ENCODE results near the gene SND1. TPM values are rescaled to one million over a fixed set of nuclear protein-coding genes. Genes with fewer than 3 reads are reported as not detected.

Gene SND1
- total and polyA plus RNA-seq, 10 of the 15 experiments (the other 5 are each of a cell fraction or from before 2014, with no cell fraction given) = 52.4 to 270 (median 146) TPM

DNA sequence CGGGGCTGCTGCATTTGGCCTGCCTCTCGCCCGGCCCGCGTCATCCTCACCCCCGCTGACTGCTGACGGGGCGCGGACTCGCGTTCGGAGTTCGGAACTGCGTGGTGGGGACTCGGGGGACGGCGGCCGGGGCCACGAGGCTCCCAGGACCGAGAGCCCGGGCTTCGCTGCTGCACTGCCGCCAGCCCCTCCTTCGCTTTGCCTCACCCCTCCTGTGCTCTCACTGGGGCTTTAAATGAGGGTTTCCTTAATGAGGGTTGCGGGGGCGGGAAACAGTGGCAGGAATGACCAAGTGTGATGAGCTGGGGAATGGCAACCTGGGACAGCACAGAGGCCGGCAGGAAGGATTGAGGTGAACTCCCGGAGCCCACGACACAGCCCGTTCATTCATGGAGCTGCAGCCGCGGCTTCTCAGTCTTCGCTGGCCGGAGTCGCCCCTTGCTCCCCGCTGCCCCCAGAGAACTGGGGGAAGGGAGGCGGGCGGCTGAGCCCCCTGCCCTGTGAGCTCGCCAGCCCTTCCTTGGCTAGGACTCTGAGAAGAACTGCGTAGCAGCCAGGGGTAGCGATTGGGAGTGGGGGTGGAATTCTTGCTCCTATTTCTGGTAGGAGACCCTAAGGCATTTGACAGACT is 380.7 kb downstream of the SND1 start:
- WGBS (ENCODE audit: insufficient coverage, insufficient replicate concordance, low lambda C conversion rate, missing lambda C conversion rate) = 68% methylated on average over 38 of the region's 41 CpGs
- DNase-seq (ENCODE audit: low read depth, low spot score) (no peak), FAIRE-seq (no peak), ATAC-seq (no peak)
- no peak overlapping the region for H3K4me2 ChIP-seq (ENCODE audit: control insufficient read depth, insufficient read depth)
- TF ChIP-seq SIX5 (IDR thresholded peaks at IDR 0.05; ENCODE audit: low read depth, low read length, severe bottlenecking) (no peak), RUNX3 (IDR thresholded peaks at IDR 0.05; ENCODE audit: low read length) (no peak), EGR1 (IDR thresholded peaks at IDR 0.05; ENCODE audit: borderline replicate concordance in 1 of 2, low read depth in 2 of 2, low read length in 2 of 2) (peak in 1 of 2 experiments; percentile 25; a peak in 1 of 3 replicates)
- RAD21 ChIA-PET (ENCODE audit: unreplicated experiment) = no interaction called here
- H2AFZ ChIP-seq (ENCODE audit: control insufficient read depth, low read depth, low read length) = no peak overlapping the region
- CTCF ChIA-PET = no interaction called here
- POLR2A ChIA-PET = no interaction called here
- peaks cover 37% of the 10 kb centered on the region for H3K4me1 ChIP-seq (ENCODE audit: control insufficient read depth, insufficient read depth, low read length)
- peaks cover 10 to 11% of the 10 kb centered on the region in 2 experiments; a peak in 3 of 4 replicates for H3K36me3 ChIP-seq (ENCODE audit: control insufficient read depth in 2 of 2, insufficient read depth in 2 of 2, low read length in 1 of 2)
- no peak overlapping the region for H3K27ac ChIP-seq (ENCODE audit: control insufficient read depth, insufficient read depth)
- intact Hi-C loops (cut with micrococcal nuclease; ENCODE audit: unreplicated experiment) (loop anchor here (5.0 kb wide), 1 partner anchor 325 kb away; no protein-coding TSS in a partner anchor), in situ Hi-C loops (cut with MboI) (no loop called here)
- no peaks in the 10 kb centered on the region for H3K27me3 ChIP-seq (replicated peaks in 1 of 2; ENCODE audit: control insufficient read depth in 2 of 2, insufficient read depth in 2 of 2, low read length in 1 of 2)
- peaks cover 31% of the 10 kb centered on the region for H4K20me1 ChIP-seq (ENCODE audit: control insufficient read depth, insufficient read depth)
- H3K9me3 ChIP-seq (replicated peaks; ENCODE audit: control insufficient read depth, insufficient read depth, low read length) = no peaks in the 10 kb centered on the region; the same call in 2 of the 3 replicates
- peaks cover 1% of the 10 kb centered on the region; the same call in 1 of the 2 replicates for H3K79me2 ChIP-seq (ENCODE audit: control insufficient read depth, insufficient read depth, low read length)
- H3K9ac ChIP-seq (ENCODE audit: control insufficient read depth, insufficient read depth, low read length) = no peak overlapping the region
- no TSS peak for BruUV-seq (replicated peaks)
- no peak overlapping the region for H3K4me3 ChIP-seq
- SMC1A ChIA-PET (ENCODE audit: uncharacterized antibody, unreplicated experiment) = no interaction called here

DNA sequence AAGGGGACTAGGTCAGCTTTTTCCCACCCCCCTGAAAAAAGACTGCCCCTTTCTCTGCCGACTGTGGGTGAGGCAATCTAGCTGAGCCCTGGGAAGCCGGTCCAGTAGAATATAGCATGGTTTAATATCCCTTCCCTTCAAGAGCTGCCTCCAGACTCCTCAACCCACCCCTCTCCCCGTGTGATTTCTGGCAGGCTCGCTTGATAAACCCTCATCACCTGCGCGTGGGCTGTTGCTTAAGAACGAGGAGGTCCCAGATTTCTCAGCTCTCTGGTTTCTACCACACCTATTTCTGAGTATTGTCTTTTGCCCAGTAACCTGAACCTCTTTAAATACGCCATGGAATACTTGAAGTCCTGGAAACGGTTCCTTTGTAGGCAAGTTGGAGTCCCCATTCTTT is 381.3 kb downstream of the SND1 start:
- H2AFZ ChIP-seq (ENCODE audit: control insufficient read depth, low read depth, low read length) = no peak overlapping the region
- peaks cover 1% of the 10 kb centered on the region; the same call in 1 of the 2 replicates for H3K79me2 ChIP-seq (ENCODE audit: control insufficient read depth, insufficient read depth, low read length)
- H4K20me1 ChIP-seq (ENCODE audit: control insufficient read depth, insufficient read depth) = peaks cover 36% of the 10 kb centered on the region
- intact Hi-C loops (cut with micrococcal nuclease; ENCODE audit: unreplicated experiment) (loop anchor here (5.0 kb wide), 1 partner anchor 326 kb away; no protein-coding TSS in a partner anchor), in situ Hi-C loops (cut with MboI) (no loop called here)
- H3K27me3 ChIP-seq (replicated peaks in 1 of 2; ENCODE audit: control insufficient read depth in 2 of 2, insufficient read depth in 2 of 2, low read length in 1 of 2) = no peaks in the 10 kb centered on the region
- no peak overlapping the region for H3K4me2 ChIP-seq (ENCODE audit: control insufficient read depth, insufficient read depth)
- peaks cover 10 to 11% of the 10 kb centered on the region in 2 experiments; a peak in 3 of 4 replicates for H3K36me3 ChIP-seq (ENCODE audit: control insufficient read depth in 2 of 2, insufficient read depth in 2 of 2, low read length in 1 of 2)
- no peaks in the 10 kb centered on the region; the same call in 2 of the 3 replicates for H3K9me3 ChIP-seq (replicated peaks; ENCODE audit: control insufficient read depth, insufficient read depth, low read length)
- ChIA-PET SMC1A (ENCODE audit: uncharacterized antibody, unreplicated experiment) (no interaction called here), CTCF (no interaction called here), POLR2A (no interaction called here), RAD21 (ENCODE audit: unreplicated experiment) (no interaction called here)
- H3K4me3 ChIP-seq = no peak overlapping the region
- BruUV-seq (replicated peaks) = no TSS peak
- FAIRE-seq (no peak), DNase-seq (ENCODE audit: low read depth, low spot score) (no peak), ATAC-seq (no peak)
- H3K4me1 ChIP-seq (ENCODE audit: control insufficient read depth, insufficient read depth, low read length) = peaks cover 42% of the 10 kb centered on the region
- WGBS (ENCODE audit: insufficient coverage, insufficient replicate concordance, low lambda C conversion rate, missing lambda C conversion rate) = 97% methylated on average over 9 of the region's 9 CpGs
- no peak overlapping the region for H3K9ac ChIP-seq (ENCODE audit: control insufficient read depth, insufficient read depth, low read length)
- H3K27ac ChIP-seq (ENCODE audit: control insufficient read depth, insufficient read depth) = no peak overlapping the region
- TF ChIP-seq, protein P1, sequence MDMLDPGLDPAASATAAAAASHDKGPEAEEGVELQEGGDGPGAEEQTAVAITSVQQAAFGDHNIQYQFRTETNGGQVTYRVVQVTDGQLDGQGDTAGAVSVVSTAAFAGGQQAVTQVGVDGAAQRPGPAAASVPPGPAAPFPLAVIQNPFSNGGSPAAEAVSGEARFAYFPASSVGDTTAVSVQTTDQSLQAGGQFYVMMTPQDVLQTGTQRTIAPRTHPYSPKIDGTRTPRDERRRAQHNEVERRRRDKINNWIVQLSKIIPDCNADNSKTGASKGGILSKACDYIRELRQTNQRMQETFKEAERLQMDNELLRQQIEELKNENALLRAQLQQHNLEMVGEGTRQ (IDR thresholded peaks at IDR 0.05; ENCODE audit: borderline replicate concordance, low read depth, low read length) = no peak
- TF ChIP-seq, protein P2, sequence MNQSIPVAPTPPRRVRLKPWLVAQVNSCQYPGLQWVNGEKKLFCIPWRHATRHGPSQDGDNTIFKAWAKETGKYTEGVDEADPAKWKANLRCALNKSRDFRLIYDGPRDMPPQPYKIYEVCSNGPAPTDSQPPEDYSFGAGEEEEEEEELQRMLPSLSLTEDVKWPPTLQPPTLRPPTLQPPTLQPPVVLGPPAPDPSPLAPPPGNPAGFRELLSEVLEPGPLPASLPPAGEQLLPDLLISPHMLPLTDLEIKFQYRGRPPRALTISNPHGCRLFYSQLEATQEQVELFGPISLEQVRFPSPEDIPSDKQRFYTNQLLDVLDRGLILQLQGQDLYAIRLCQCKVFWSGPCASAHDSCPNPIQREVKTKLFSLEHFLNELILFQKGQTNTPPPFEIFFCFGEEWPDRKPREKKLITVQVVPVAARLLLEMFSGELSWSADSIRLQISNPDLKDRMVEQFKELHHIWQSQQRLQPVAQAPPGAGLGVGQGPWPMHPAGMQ (IDR thresholded peaks at IDR 0.05; ENCODE audit: borderline replicate concordance) = no peak
- no peak for TF ChIP-seq WRNIP1 (IDR thresholded peaks at IDR 0.05; ENCODE audit: borderline replicate concordance, low read depth, low read length)
- TF ChIP-seq, protein P3, sequence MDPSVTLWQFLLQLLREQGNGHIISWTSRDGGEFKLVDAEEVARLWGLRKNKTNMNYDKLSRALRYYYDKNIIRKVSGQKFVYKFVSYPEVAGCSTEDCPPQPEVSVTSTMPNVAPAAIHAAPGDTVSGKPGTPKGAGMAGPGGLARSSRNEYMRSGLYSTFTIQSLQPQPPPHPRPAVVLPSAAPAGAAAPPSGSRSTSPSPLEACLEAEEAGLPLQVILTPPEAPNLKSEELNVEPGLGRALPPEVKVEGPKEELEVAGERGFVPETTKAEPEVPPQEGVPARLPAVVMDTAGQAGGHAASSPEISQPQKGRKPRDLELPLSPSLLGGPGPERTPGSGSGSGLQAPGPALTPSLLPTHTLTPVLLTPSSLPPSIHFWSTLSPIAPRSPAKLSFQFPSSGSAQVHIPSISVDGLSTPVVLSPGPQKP (IDR thresholded peaks at IDR 0.05; ENCODE audit: low read depth, low read length) = no peak
- TF ChIP-seq, protein P4, sequence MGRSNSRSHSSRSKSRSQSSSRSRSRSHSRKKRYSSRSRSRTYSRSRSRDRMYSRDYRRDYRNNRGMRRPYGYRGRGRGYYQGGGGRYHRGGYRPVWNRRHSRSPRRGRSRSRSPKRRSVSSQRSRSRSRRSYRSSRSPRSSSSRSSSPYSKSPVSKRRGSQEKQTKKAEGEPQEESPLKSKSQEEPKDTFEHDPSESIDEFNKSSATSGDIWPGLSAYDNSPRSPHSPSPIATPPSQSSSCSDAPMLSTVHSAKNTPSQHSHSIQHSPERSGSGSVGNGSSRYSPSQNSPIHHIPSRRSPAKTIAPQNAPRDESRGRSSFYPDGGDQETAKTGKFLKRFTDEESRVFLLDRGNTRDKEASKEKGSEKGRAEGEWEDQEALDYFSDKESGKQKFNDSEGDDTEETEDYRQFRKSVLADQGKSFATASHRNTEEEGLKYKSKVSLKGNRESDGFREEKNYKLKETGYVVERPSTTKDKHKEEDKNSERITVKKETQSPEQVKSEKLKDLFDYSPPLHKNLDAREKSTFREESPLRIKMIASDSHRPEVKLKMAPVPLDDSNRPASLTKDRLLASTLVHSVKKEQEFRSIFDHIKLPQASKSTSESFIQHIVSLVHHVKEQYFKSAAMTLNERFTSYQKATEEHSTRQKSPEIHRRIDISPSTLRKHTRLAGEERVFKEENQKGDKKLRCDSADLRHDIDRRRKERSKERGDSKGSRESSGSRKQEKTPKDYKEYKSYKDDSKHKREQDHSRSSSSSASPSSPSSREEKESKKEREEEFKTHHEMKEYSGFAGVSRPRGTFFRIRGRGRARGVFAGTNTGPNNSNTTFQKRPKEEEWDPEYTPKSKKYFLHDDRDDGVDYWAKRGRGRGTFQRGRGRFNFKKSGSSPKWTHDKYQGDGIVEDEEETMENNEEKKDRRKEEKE (IDR thresholded peaks at IDR 0.05) = no peak
- TF ChIP-seq BMI1 (IDR thresholded peaks at IDR 0.05; ENCODE audit: borderline replicate concordance) = no peak
- TF ChIP-seq NR2C1 (IDR thresholded peaks at IDR 0.05) = no peak

All from GM12878 (cell line).